Subcutaneous abdominal adipose tissue (tissue), 5 donors: ENCODE data around the gene THADA.

ENCODE experiments used
- H3K27ac ChIP-seq: one replicate; pipeline ENCODE4 v1.7.0; 2013; ENCODE audit warnings: low read depth, mild to moderate bottlenecking, inconsistent platforms, low read length, moderate library complexity
- H3K27me3 ChIP-seq, 5 donors: one replicate each; pipeline ENCODE4 v1.7.0; 2013; ENCODE audit warnings: low read length in 5 of 5, inconsistent platforms in 1 of 5; ENCODE audit not compliant: control insufficient read depth in 5 of 5, insufficient read depth in 4 of 5
- H3K36me3 ChIP-seq, 5 donors: one replicate each; pipeline ENCODE4 v1.7.0; 2013; ENCODE audit warnings: low read length in 5 of 5; ENCODE audit not compliant: control insufficient read depth in 5 of 5, insufficient read depth in 5 of 5
- H3K4me1 ChIP-seq, 5 donors: one replicate each; pipeline ENCODE4 v1.7.0; 2013; ENCODE audit warnings: low read length in 5 of 5, mild to moderate bottlenecking in 3 of 5, moderate library complexity in 1 of 5; ENCODE audit not compliant: control insufficient read depth in 5 of 5, insufficient read depth in 5 of 5
- H3K4me3 ChIP-seq, 5 donors: one replicate each; pipeline ENCODE4 v1.7.0; 2013; ENCODE audit warnings: low read length in 5 of 5, low read depth in 1 of 5
- H3K9ac ChIP-seq, 5 donors: one replicate each; pipeline ENCODE4 v1.7.0; 2013; ENCODE audit warnings: low read length in 5 of 5, mild to moderate bottlenecking in 4 of 5, moderate library complexity in 3 of 5
- H3K9me3 ChIP-seq, 5 donors: one replicate each; pipeline ENCODE4 v1.7.0; 2013; ENCODE audit warnings: low read length in 5 of 5; ENCODE audit not compliant: control insufficient read depth in 5 of 5
- donor health status: healthy.
- donor health status: healthy.
- donor health status: healthy.
- donor health status: healthy.
- donor health status: healthy.

Gene THADA

GRCh38 chr2:43309935-43310334, 285.9 kb downstream of the THADA start:
- no peak overlapping the region for H3K9ac ChIP-seq
- no peaks in the 10 kb centered on the region for H3K36me3 ChIP-seq
- H3K4me3 ChIP-seq: no peak overlapping the region
- no peaks in the 10 kb centered on the region for H3K27me3 ChIP-seq
- peak overlapping the region; percentile 75 for H3K27ac ChIP-seq
- peaks cover 3 to 48% (median 44%) of the 10 kb centered on the region in 5 donors for H3K4me1 ChIP-seq
- no peaks in the 10 kb centered on the region for H3K9me3 ChIP-seq

DNA sequence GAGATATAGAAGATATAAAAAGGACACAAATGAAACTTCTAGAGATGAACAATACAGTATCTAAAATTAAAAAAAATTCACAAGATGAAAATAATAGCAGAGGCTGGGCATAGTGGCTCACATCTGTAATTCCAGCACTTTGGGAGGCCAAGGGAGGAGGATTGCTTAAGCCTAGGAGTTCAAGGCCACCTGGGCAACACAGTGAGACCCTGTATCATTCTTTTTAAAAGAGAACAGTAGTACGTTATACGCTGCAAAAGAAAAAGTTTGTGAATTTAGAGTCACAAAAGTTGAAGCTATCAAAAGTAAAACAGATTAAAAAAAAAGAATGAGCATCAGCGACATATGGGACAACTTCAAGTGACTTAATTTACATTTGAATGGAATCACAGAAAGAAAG, 287.9 kb downstream of the THADA start:
- Histone ChIP-seq H3K9me3 (no peaks in the 10 kb centered on the region), H3K9ac (no peak overlapping the region), H3K36me3 (no peaks in the 10 kb centered on the region), H3K27me3 (no peaks in the 10 kb centered on the region), H3K27ac (no peak overlapping the region), H3K4me1 (peaks cover 3 to 53% (median 45%) of the 10 kb centered on the region in 5 donors), H3K4me3 (no peak overlapping the region)

- peaks cover 3 to 45% (median 39%) of the 10 kb centered on the region in 5 donors for H3K4me1 ChIP-seq
- no peaks in the 10 kb centered on the region for H3K9me3 ChIP-seq
- H3K9ac ChIP-seq: no peak overlapping the region
- H3K36me3 ChIP-seq: no peaks in the 10 kb centered on the region
- no peak overlapping the region for H3K27ac ChIP-seq
- H3K27me3 ChIP-seq: no peaks in the 10 kb centered on the region
- H3K4me3 ChIP-seq: no peak overlapping the region
Observed at GRCh38 chr2:43307046-43307445, 288.8 kb downstream of the THADA start.

GRCh38 chr2:43306197-43306596, 289.6 kb downstream of the THADA start:
- Histone ChIP-seq H3K27me3 (no peaks in the 10 kb centered on the region), H3K36me3 (no peaks in the 10 kb centered on the region), H3K9ac (no peak overlapping the region), H3K4me3 (no peak overlapping the region), H3K27ac (no peak overlapping the region), H3K9me3 (no peaks in the 10 kb centered on the region), H3K4me1 (peaks cover 3 to 42% (median 36%) of the 10 kb centered on the region in 5 donors)

DNA sequence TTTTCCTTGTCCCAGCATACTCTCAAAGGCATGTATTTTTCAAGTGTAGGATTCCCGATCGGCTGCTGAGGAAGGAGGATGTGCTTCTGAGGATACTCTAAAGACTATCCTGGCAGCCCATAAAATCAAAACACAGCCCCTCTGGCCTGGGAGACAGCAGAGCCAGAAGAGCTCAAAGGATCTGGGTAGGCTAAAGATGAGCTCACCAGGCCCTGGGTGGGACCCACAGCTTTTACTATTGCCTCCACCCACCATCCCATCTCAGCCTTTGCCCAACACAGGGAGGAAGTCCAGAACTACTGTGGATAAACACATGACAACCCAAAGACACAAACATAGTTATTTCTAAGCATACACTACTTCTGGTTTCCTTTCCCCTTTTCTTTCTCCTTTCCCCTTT, 290.3 kb downstream of the THADA start:
- Histone ChIP-seq H3K9ac (peak overlapping the region in 3 of 5 donors; percentile 19 to 47 (median 33)), H3K4me1 (peaks cover 3 to 47% (median 36%) of the 10 kb centered on the region in 5 donors), H3K4me3 (peak overlapping the region in 2 of 5 donors; percentile 10 to 47), H3K27ac (peak overlapping the region; percentile 83), H3K27me3 (no peaks in the 10 kb centered on the region), H3K9me3 (no peaks in the 10 kb centered on the region), H3K36me3 (no peaks in the 10 kb centered on the region)

- Histone ChIP-seq H3K9ac (peak overlapping the region in 3 of 5 donors; percentile 19 to 47 (median 33)), H3K4me1 (peaks cover 3 to 47% (median 39%) of the 10 kb centered on the region in 5 donors), H3K4me3 (peak overlapping the region in 2 of 5 donors; percentile 10 to 47), H3K27me3 (no peaks in the 10 kb centered on the region), H3K9me3 (no peaks in the 10 kb centered on the region), H3K27ac (peak overlapping the region; percentile 83), H3K36me3 (no peaks in the 10 kb centered on the region)
Observed at GRCh38 chr2:43305012-43305411, 290.8 kb downstream of the THADA start.

DNA sequence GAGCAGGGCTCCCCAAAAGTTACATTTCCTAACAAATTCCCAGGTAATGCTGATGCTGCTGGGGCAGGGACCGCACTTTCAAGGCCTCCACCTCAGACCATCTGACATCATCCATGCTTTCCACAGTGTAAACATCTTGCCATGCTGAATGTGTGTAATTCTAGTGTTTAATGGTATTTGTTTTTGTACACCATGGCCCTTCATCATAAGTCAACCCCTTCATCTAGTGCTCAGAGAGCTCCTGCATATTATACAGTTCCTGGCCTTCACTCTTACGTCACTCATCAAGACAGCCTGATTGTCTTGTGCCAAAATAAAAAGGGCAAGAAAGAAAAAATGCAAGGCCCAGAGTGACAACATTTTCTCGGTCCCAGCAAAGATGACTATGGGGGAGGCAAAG, 291.9 kb downstream of the THADA start:
- H3K9ac ChIP-seq: no peak overlapping the region
- no peak overlapping the region for H3K4me3 ChIP-seq
- peak overlapping the region; percentile 35 for H3K27ac ChIP-seq
- peaks cover 3 to 47% (median 39%) of the 10 kb centered on the region in 5 donors for H3K4me1 ChIP-seq
- H3K27me3 ChIP-seq: no peaks in the 10 kb centered on the region
- no peaks in the 10 kb centered on the region for H3K9me3 ChIP-seq
- H3K36me3 ChIP-seq: no peaks in the 10 kb centered on the region

GRCh38 chr2:43302961-43303494, 292.8 kb downstream of the THADA start:
- H3K27me3 ChIP-seq: no peaks in the 10 kb centered on the region
- H3K9me3 ChIP-seq: no peaks in the 10 kb centered on the region
- no peaks in the 10 kb centered on the region for H3K36me3 ChIP-seq
- H3K4me1 ChIP-seq: peaks cover 3 to 47% (median 39%) of the 10 kb centered on the region in 5 donors
- H3K9ac ChIP-seq: no peak overlapping the region
- H3K27ac ChIP-seq: no peak overlapping the region
- H3K4me3 ChIP-seq: no peak overlapping the region

- Histone ChIP-seq H3K27me3 (no peaks in the 10 kb centered on the region), H3K9me3 (no peaks in the 10 kb centered on the region), H3K27ac (no peak overlapping the region), H3K9ac (no peak overlapping the region), H3K4me3 (no peak overlapping the region), H3K36me3 (no peaks in the 10 kb centered on the region), H3K4me1 (peaks cover 3 to 46% (median 38%) of the 10 kb centered on the region in 5 donors)
Observed at GRCh38 chr2:43302182-43302960, 293.5 kb downstream of the THADA start.

DNA sequence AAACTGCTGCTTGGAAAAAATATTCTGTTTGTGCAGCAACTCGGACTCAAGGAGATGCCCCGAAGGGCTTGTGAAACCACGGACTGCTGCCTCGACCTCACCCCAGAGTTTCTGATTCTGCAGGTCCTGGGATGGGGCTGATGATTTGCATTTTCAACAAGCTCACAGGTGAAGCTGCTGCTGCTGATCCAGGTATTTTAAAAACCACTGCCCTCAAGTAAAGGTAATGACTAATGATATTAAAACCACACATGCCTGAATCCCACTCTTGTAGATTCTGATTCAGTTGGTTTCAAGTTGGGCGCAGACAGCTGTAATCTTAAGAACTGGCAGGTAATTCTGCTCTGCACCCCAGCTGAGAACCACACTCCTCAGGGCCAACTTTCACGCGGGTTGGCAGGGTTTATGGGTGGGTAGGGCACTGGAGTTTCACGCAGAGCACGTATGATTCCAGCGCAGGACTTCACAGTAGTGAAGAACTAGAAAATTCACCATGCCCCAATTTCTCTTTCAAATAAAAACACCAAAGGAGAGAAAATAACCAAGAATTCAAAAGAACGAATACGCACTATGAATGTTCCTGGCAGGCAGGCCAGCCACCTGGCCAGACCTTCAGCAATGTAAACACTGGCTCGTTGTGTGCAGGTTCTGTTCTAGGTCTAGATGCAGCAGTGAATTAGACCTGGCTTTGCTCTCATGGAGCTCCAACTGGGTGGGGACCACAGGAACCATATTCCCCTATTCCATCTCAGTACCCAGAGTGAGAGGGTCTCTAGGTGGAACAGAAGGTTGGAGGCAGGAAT, 294.9 kb downstream of the THADA start:
- no peak overlapping the region for H3K4me3 ChIP-seq
- H3K27me3 ChIP-seq: no peaks in the 10 kb centered on the region
- H3K9ac ChIP-seq: no peak overlapping the region
- no peak overlapping the region for H3K27ac ChIP-seq
- H3K9me3 ChIP-seq: no peaks in the 10 kb centered on the region
- no peaks in the 10 kb centered on the region for H3K36me3 ChIP-seq
- H3K4me1 ChIP-seq: peaks cover 0 to 32% (median 28%) of the 10 kb centered on the region in 5 donors
